ENCODE data around the gene ACAA1.
"Not testable (repeated sequence)": the region's sequence is repeated elsewhere in the genome, so short reads cannot be mapped to it uniquely, and the experiment has no call there.

ACAA1 gene

GRCh38 chr3:38136777-38137614 lies at the start of gene ACAA1:
ACAA1 (minus strand) TSS chr3:38137127; CDS start chr3:38137035, 92 bp downstream.
- peak; percentile 98 for DNase-seq (ENCODE audit: low spot score)

DNA sequence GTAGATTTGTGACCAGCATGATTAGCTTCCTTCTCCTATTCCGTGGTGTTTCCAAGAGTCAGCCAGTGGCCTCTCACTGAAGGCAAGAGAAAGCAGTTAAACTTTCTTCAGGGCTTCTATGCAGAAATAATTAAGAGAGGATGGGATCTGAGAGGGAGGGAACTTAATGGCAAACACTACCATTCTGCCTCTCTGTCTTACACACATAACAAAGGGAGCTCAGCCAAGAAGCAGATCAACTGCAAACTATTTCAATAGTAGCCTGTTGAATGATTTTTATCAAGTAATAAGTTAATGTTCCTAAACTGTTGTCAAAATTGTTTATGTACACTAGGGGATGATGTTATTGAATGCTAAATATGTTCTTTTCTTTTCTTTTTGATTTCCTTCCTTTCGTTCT lies 40.3 kb upstream of the ACAA1 start:
- DNase-seq (ENCODE audit: low spot score) = no peak

DNA sequence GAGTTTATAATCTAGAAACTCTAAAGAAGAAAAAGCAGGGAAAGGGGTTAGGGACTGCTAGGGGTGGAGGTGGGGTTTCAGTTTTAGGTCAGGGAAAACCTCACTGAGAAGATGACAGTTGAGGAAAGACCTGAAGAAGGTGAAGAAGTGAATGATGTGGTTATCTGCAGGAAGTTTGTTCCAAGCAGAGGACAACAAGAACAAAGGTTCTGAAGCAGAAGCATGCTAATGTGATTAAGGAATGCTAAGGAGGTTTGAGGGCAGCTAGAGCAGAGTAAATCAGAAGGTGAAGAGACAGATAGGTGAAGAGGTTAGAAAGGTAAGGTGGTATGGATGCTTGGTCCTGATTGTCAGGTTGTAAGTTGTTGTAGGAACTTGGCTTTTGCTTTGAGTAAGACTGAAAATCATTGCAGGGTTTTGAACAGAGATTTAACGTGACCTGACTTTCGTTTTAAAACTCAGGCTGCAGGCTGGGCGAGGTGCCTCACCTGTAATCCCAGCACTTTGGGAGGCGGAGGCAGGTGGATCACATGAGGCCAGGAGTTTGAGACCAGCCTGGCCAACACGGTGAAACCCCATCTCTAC lies 37.0 kb upstream of the ACAA1 start:
- DNase-seq (ENCODE audit: low spot score) = no peak

DNA sequence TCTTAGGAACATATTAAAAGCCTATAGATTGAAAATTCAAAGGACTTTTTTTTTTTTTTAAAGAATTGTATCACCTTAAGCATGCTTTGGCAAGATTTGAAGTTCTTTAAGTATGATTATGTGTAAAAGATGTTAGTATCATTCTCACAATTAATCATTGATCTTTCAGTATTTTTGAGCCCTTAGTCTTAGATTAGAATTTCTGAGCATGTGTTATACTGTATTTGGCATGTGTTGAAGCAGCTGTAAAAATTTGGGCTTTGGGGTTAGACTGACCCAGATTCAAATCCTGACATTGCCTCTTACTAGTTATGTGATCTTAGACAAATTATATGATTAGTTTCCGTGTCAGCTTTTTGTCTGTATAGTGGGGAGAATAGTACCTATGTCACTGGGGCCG lies 34.7 kb upstream of the ACAA1 start:
- DNase-seq (ENCODE audit: low spot score) = no peak

DNA sequence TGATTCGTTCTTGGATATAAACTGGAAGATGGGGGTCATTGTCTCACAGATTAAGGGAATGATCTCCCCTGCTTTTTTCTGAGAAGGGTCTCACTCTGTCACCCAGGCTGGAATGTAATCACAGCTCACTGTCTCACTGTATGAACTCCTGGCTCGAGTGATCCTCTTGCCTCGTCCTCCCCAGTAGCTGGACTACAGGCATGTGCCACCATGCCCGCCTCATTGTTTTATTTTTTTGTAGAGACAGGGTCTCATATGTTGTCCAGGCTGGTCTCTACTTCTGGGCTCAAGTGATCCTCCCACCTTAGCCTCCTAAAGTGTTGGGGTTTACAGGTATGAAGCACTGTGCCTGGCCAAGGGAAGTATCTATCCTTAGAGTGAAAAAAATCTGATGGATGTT lies 33.8 kb upstream of the ACAA1 start:
- no peak for DNase-seq (ENCODE audit: low spot score)

DNA sequence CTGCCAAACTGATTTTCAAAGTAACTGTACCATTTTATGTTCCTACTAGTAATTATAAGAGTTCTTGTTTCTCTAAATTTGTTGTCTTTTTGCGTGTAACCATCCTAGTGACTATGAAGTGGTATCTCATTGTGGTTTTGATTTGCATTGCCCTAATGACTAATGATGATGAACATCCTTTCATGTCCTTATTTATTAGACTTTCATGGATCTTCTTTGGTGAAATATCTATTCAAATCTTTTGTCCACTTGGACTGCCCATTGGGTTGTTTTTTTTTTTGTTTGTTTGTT lies 32.0 kb upstream of the ACAA1 start:
- no peak for DNase-seq (ENCODE audit: low spot score)

GRCh38 chr3:38168151-38169026 lies 31.5 kb upstream of the ACAA1 start:
- no peak for DNase-seq (ENCODE audit: low spot score)

- DNase-seq (ENCODE audit: low spot score) = no peak
Measured at GRCh38 chr3:38167591-38167990, 30.7 kb upstream of the ACAA1 start.

GRCh38 chr3:38165722-38166387 lies 28.9 kb upstream of the ACAA1 start:
- DNase-seq (ENCODE audit: low spot score) = no peak

DNA sequence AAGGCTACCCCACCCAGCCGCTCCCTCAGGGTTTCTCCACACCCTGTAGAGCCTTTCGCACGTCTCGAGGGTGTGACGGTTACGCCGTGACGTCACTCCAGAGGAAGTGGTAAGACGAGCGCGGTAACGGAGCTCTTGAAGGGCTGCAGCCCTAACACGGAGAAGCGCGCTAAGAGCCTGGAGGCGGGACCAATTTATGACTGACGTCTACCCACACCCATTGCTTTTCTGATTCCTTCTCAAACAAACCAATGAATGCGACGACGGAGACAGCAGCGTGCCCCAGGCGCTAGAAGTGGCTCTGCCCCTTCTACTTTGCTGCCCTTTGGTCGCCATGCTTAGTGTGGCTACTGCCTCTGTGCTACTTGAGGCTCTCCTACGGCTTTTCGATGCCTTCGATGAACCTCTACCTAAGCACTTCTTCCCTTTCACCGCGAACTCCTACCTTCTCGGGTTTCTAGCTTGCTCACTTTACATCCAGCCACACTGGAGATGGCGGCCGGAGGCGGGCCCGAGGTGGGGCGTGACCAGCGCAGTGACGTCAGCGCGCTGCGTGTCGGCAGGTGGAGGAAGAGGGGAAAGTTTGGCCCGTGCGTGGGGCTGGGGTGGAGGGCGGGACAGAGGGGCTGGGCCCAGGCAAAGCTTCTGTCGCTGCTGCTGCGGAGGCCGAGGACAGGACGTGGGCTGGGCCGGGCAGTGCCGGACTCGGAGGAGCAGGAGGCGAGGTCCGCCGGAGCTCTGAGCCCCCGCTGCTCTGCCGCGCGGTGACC lies 28.2 kb upstream of the ACAA1 start, which contains the start of gene OXSR1:
OXSR1 (plus strand) TSS at position 586 of the 770 bp plus-strand sequence. CDS start 340 bp downstream, outside the sequence.
- peak; percentile 98 for DNase-seq (ENCODE audit: low spot score)

GRCh38 chr3:38164643-38164951 lies 27.7 kb upstream of the ACAA1 start:
- no peak for DNase-seq (ENCODE audit: low spot score)

- no peak for DNase-seq (ENCODE audit: low spot score)
Measured at GRCh38 chr3:38163841-38164642, 27.1 kb upstream of the ACAA1 start.

DNA sequence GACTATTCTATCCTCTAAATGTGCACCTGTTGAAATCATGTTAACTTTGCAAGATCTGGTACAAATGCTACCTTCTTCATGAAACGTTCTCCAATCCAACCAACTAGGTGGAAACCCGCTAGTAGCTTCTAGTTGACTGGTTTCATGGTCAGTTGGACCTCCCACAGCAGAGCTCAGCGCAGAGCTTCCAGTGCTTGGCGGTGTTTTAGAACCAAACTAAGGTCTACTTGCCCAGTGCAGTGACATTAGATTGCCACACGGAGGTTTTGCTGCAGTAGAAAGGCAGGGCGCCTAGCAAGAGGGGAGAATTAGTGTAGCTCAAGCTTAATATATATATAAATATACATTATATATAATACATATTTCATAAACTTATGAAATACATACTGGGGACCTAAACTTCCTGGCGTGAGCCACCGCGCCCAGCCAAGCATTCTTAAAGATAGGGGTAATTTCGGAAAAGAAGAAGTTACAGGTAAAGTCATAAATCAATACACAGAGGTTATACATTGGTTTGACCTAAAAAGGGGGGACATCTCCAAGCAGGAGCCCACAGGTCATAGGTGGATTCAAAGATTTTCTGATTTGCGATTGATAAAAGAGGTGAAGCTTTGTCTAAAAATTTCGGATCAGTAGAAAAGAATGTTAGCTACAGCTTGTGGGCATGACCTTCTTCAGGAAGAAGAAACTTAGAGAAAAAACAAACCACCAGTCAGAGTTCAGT lies 26.4 kb upstream of the ACAA1 start:
- DNase-seq (ENCODE audit: low spot score) = no peak

- not testable (repeated sequence) for DNase-seq (ENCODE audit: low spot score)
Measured at GRCh38 chr3:38160704-38161103, 23.8 kb upstream of the ACAA1 start.

DNA sequence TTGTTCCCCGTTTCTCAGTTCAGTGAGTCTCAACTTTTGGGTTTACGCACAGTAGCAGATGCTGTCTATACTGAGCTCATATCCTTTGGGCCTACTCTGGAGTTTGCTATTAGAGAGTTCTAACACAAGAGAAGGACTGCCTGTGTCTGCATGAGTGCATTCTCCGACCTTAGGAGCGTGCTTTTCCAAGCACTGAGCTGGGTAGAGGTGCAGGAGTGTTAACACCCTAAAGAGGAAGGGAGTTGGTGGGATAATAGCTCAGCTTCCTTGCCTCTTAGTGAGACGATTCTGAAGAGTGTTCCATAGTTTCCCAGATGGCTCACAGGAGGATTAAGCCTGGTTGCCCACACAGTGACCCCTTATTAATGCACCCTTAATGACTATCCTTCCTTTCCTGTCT lies 21.5 kb upstream of the ACAA1 start:
- DNase-seq (ENCODE audit: low spot score) = no peak

DNA sequence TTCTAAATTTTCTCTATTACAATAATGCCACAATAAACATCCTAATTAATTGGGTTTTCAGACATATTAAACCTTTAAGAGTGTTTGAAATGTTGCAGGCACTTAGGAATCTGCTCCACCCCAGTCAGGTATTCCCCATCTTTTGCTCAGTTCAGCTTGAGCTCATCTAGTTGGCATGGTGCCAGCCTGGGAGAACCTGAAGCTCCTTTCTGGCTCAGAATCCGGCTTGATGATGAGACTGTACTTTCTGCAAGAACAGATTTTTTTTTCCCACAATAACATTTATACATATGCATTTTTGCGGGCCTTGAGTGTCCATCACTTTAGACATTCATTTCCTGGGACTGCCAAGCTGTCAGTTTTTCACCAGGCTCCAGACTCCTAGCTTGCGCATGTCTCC lies 20.7 kb upstream of the ACAA1 start:
- DNase-seq (ENCODE audit: low spot score) = no peak

GRCh38 chr3:38157117-38157516 lies 20.2 kb upstream of the ACAA1 start:
- no peak for DNase-seq (ENCODE audit: low spot score)

GRCh38 chr3:38155825-38156224 lies 18.9 kb upstream of the ACAA1 start:
- DNase-seq (ENCODE audit: low spot score) = no peak

- DNase-seq (ENCODE audit: low spot score) = no peak
Measured at GRCh38 chr3:38154625-38155255, 17.8 kb upstream of the ACAA1 start.

GRCh38 chr3:38154033-38154494 lies 17.1 kb upstream of the ACAA1 start:
- DNase-seq (ENCODE audit: low spot score) = no peak
